Left ventricle myocardium superior (tissue), 1 donor: ENCODE results near the gene IL26. TPM values are rescaled to one million over a fixed set of nuclear protein-coding genes. Genes with fewer than 3 reads are reported as not detected.

Experiments used
- ATAC-seq: fragments of 200-7000 bp; cut with Tn5 transposase; one replicate; pipeline ENCODE4 v1.9.1; 2020; ENCODE audit warnings: mild to moderate bottlenecking, moderate library complexity
- DNase-seq: peaks from one replicate; pipeline ENCODE4 v3.0.0-alpha.2; 2020
- intact Hi-C: fragments of 100-400 bp; cut with micrococcal nuclease; formaldehyde crosslinking; loops from one replicate; pipeline ENCODE4 v1.11.0; 2022
- long read RNA-seq: library from polyadenylated mRNA; unstranded; transcript quantifications from one replicate; pipeline ENCODE4 v2.0.0, GENCODE V29; 2021
- total RNA-seq: library from RNA; stranded (reverse); fragmentation: NEBNext Ultra II Directional; extraction: Animal tissue kit (Norgen Biotek cat#: 25700); gene quantifications from one replicate; pipeline ENCODE4 v1.2.1, GENCODE V29; 2021
- donor health status: DM: no; HTN: yes; CAD: no; lungs with severe emphysema.

The IL26 gene
- not detected for total RNA-seq
- long read RNA-seq = 0 reads

- no peak for DNase-seq
- ATAC-seq = no peak
- intact Hi-C loops = no loop called here
Measured at GRCh38 chr12:68225576-68226476, at the start of gene IL26. Gene IL26 (minus strand): TSS chr12:68225810. CDS start chr12:68225756, 54 bp downstream.

- DNase-seq (no peak), ATAC-seq (no peak)
- intact Hi-C loops = no loop called here
Measured at GRCh38 chr12:68272732-68273131, 47.1 kb upstream of the IL26 start.

GRCh38 chr12:68271346-68271745 lies 45.7 kb upstream of the IL26 start:
- no peak for ATAC-seq
- intact Hi-C loops = no loop called here
- DNase-seq = no peak

GRCh38 chr12:68270358-68270757 lies 44.7 kb upstream of the IL26 start:
- ATAC-seq (no peak), DNase-seq (no peak)
- intact Hi-C loops = no loop called here

GRCh38 chr12:68269779-68270178 lies 44.2 kb upstream of the IL26 start:
- ATAC-seq (no peak), DNase-seq (no peak)
- intact Hi-C loops = no loop called here

- DNase-seq (no peak), ATAC-seq (no peak)
- intact Hi-C loops = no loop called here
Measured at GRCh38 chr12:68268967-68269366, 43.4 kb upstream of the IL26 start.

GRCh38 chr12:68267892-68268396 lies 42.3 kb upstream of the IL26 start:
- intact Hi-C loops = no loop called here
- ATAC-seq = no peak
- no peak for DNase-seq

- ATAC-seq (no peak), DNase-seq (no peak)
- intact Hi-C loops = no loop called here
Measured at GRCh38 chr12:68264857-68265256, 39.2 kb upstream of the IL26 start.

- DNase-seq = no peak
- no peak for ATAC-seq
- intact Hi-C loops = no loop called here
Measured at GRCh38 chr12:68264158-68264855, 38.7 kb upstream of the IL26 start.

- no peak for ATAC-seq
- no peak for DNase-seq
- intact Hi-C loops = no loop called here
Measured at GRCh38 chr12:68263366-68263765, 37.8 kb upstream of the IL26 start.

- intact Hi-C loops = no loop called here
- ATAC-seq (no peak), DNase-seq (no peak)
Measured at GRCh38 chr12:68261896-68262295, 36.3 kb upstream of the IL26 start.

GRCh38 chr12:68260153-68260552 lies 34.5 kb upstream of the IL26 start:
- ATAC-seq (no peak), DNase-seq (no peak)
- intact Hi-C loops = no loop called here

- intact Hi-C loops = no loop called here
- DNase-seq (no peak), ATAC-seq (no peak)
Measured at GRCh38 chr12:68259318-68259940, 33.8 kb upstream of the IL26 start.

GRCh38 chr12:68253504-68253903 lies 27.9 kb upstream of the IL26 start, which contains the start of gene IL22:
Gene IL22 (minus strand): TSS chr12:68253604. CDS start chr12:68253448, 156 bp downstream.
- intact Hi-C loops = no loop called here
- DNase-seq = no peak
- ATAC-seq = no peak

GRCh38 chr12:68252077-68252476 lies 26.5 kb upstream of the IL26 start:
- intact Hi-C loops = no loop called here

GRCh38 chr12:68250454-68250853 lies 24.8 kb upstream of the IL26 start:
- no peak for DNase-seq
- ATAC-seq = no peak
- intact Hi-C loops = no loop called here

More at GRCh38 chr12:68252077-68252476, 26.5 kb upstream of the IL26 start:
- ATAC-seq (no peak), DNase-seq (no peak)

- ATAC-seq = no peak
- intact Hi-C loops = no loop called here
Measured at GRCh38 chr12:68247785-68248184, 22.2 kb upstream of the IL26 start.

GRCh38 chr12:68246350-68246749 lies 20.7 kb upstream of the IL26 start:
- DNase-seq (no peak), ATAC-seq (no peak)
- intact Hi-C loops = no loop called here

More at GRCh38 chr12:68247785-68248184, 22.2 kb upstream of the IL26 start:
- no peak for DNase-seq

- intact Hi-C loops = no loop called here
- no peak for DNase-seq
Measured at GRCh38 chr12:68245180-68246021, 19.8 kb upstream of the IL26 start.

More at GRCh38 chr12:68245180-68246021, 19.8 kb upstream of the IL26 start:
- peak; percentile 59 for ATAC-seq
